K562 treated with DMSO at 1 percent for 24 hours (cell line): ENCODE data around the gene RRP1. TPM values are rescaled to one million over a fixed set of nuclear protein-coding genes. Genes with fewer than 3 reads are reported as not detected.

Experiments
- total RNA-seq: library from RNA; unstranded; fragments of 300-600 nt; gene quantifications from 2 replicates; pipeline ENCODE4 v1.2.3, GENCODE V29; 2022; ENCODE audit warnings: low read depth; ENCODE audit not compliant: insufficient read depth

Gene RRP1, protein sequence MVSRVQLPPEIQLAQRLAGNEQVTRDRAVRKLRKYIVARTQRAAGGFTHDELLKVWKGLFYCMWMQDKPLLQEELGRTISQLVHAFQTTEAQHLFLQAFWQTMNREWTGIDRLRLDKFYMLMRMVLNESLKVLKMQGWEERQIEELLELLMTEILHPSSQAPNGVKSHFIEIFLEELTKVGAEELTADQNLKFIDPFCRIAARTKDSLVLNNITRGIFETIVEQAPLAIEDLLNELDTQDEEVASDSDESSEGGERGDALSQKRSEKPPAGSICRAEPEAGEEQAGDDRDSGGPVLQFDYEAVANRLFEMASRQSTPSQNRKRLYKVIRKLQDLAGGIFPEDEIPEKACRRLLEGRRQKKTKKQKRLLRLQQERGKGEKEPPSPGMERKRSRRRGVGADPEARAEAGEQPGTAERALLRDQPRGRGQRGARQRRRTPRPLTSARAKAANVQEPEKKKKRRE
- total RNA-seq: 24.6 and 26.5 TPM in 2 replicates

GRCh38 chr21:43789276-43790009 is at the start of gene RRP1:
Gene RRP1, plus strand, starts transcription at chr21:43789577. Its CDS starts 53 bp downstream, at chr21:43789630.

GRCh38 chr21:43775795-43776430 is 13.5 kb upstream of the RRP1 start, which contains the start of gene CSTB:
Gene CSTB, minus strand, starts transcription at chr21:43776308. Its CDS starts 39 bp downstream, at chr21:43776269.

Other genes starting within 250 kb of the RRP1 start
- gene HSF2BP, start 130.1 kb upstream of the RRP1 start, total RNA-seq: 0.29 TPM in 1 of 2 replicates, not detected in the other
- 24.4 and 27.0 TPM in 2 replicates for gene RRP1B, start 130.0 kb upstream of the RRP1 start, total RNA-seq
- gene PDXK, start 70.4 kb upstream of the RRP1 start, total RNA-seq: 71.4 and 82.4 TPM in 2 replicates
- gene CSTB, start 13.3 kb upstream of the RRP1 start, total RNA-seq: 53.5 and 56.9 TPM in 2 replicates
- 51.0 and 51.8 TPM in 2 replicates for gene AGPAT3, start 75.6 kb downstream of the RRP1 start, total RNA-seq
- gene TRAPPC10, start 222.7 kb downstream of the RRP1 start, total RNA-seq: 19.1 and 20.2 TPM in 2 replicates